Measurements from ENCODE around the gene HADHA. TPM values are rescaled to one million over a fixed set of nuclear protein-coding genes. Genes with fewer than 3 reads are reported as not detected.
A peak's percentile ranks its signal among the peaks of the same experiment; 100 is the strongest.

The HADHA gene
- total RNA-seq, 1 experiment from 2014 or later = 118 TPM

GRCh38 chr2:26177122-26177521 is 67.3 kb downstream of the HADHA start:
- Mint-ChIP-seq H3K27me3 (ENCODE audit: low read depth) (peaks cover 6% of the 10 kb centered on the region), H3K9me3 (no peaks in the 10 kb centered on the region), H3K36me3 (no peaks in the 10 kb centered on the region), H3K27ac (no peak overlapping the region), H3K4me3 (no peak overlapping the region), H3K4me1 (peaks cover 24% of the 10 kb centered on the region)
- no peak for ATAC-seq
- ChIA-PET POLR2A (no interaction called here), CTCF (no interaction called here)
- DNase-seq (ENCODE audit: low spot score) = no peak
- no peak for TF ChIP-seq CDX4 (CRISPR knock-in tag; IDR thresholded peaks at IDR 0.05; ENCODE audit: borderline replicate concordance)
- TF ChIP-seq NFATC4 (CRISPR knock-in tag; IDR thresholded peaks at IDR 0.05) = no peak
- TF ChIP-seq CREB1 (CRISPR knock-in tag; IDR thresholded peaks at IDR 0.05) = no peak

GRCh38 chr2:26176279-26176615 is 68.2 kb downstream of the HADHA start:
- H3K27ac Mint-ChIP-seq = no peak overlapping the region
- peaks cover 11% of the 10 kb centered on the region for H3K27me3 Mint-ChIP-seq (ENCODE audit: low read depth)
- no peak for ATAC-seq
- no peaks in the 10 kb centered on the region for H3K9me3 Mint-ChIP-seq
- no peaks in the 10 kb centered on the region for H3K36me3 Mint-ChIP-seq
- peaks cover 23% of the 10 kb centered on the region for H3K4me1 Mint-ChIP-seq
- no peak for TF ChIP-seq ZNF219 (CRISPR knock-in tag; IDR thresholded peaks at IDR 0.05; ENCODE audit: borderline replicate concordance)
- TF ChIP-seq ZNF281 (CRISPR knock-in tag; IDR thresholded peaks at IDR 0.05) = no peak
- no peak for DNase-seq (ENCODE audit: low spot score)
- ChIA-PET CTCF (interaction anchor here (1.1 to 2.5 kb wide), 3 partner anchors 8 to 327 kb away, joined by 3 to 24 read pairs (median 5); no protein-coding TSS in a partner anchor), POLR2A (no interaction called here)
- no peak overlapping the region for H3K4me3 Mint-ChIP-seq

- CTCF ChIA-PET = interaction anchor here (1.1 to 2.5 kb wide), 3 partner anchors 9 to 327 kb away, joined by 3 to 24 read pairs (median 5); no protein-coding TSS in a partner anchor
- ATAC-seq = no peak
- no peak overlapping the region for H3K4me3 Mint-ChIP-seq
These were observed 68.8 kb downstream of the HADHA start for GRCh38 chr2:26175466-26176278.

GRCh38 chr2:26174691-26175465 is 69.6 kb downstream of the HADHA start:
- Mint-ChIP-seq H3K4me3 (peak overlapping the region; percentile 73), H3K4me1 (peaks cover 12% of the 10 kb centered on the region), H3K27me3 (ENCODE audit: low read depth) (peaks cover 11% of the 10 kb centered on the region), H3K36me3 (no peaks in the 10 kb centered on the region), H3K27ac (no peak overlapping the region), H3K9me3 (no peaks in the 10 kb centered on the region)
- DNase-seq (ENCODE audit: low spot score) (no peak), ATAC-seq (no peak)
- ChIA-PET POLR2A (no interaction called here), CTCF (interaction anchor here (1.1 to 2.5 kb wide), 3 partner anchors 10 to 224 kb away, joined by 3 to 24 read pairs (median 5); no protein-coding TSS in a partner anchor)
- TF ChIP-seq STAT6 (CRISPR knock-in tag; conservative IDR thresholded peaks at IDR 0.05; ENCODE audit: low read depth) = no peak
- TF ChIP-seq ZBTB21 (CRISPR knock-in tag; IDR thresholded peaks at IDR 0.05; ENCODE audit: borderline replicate concordance) = no peak
- TF ChIP-seq E2F1 (CRISPR knock-in tag; IDR thresholded peaks at IDR 0.05) = no peak
- no peak for TF ChIP-seq NFE2L1 (CRISPR knock-in tag; IDR thresholded peaks at IDR 0.05)
- no peak for TF ChIP-seq NFYB (CRISPR knock-in tag; conservative IDR thresholded peaks at IDR 0.05; ENCODE audit: low read depth)
- no peak for TF ChIP-seq CREB1 (CRISPR knock-in tag; IDR thresholded peaks at IDR 0.05)
- TF ChIP-seq ERG (CRISPR knock-in tag; IDR thresholded peaks at IDR 0.05) = no peak
- no peak for TF ChIP-seq ATF1 (CRISPR knock-in tag; IDR thresholded peaks at IDR 0.05)
- TF ChIP-seq PRDM15 (CRISPR knock-in tag; IDR thresholded peaks at IDR 0.05) = no peak

More at GRCh38 chr2:26175466-26176278, 68.8 kb downstream of the HADHA start:
- Mint-ChIP-seq H3K27me3 (ENCODE audit: low read depth) (peaks cover 11% of the 10 kb centered on the region), H3K36me3 (no peaks in the 10 kb centered on the region), H3K4me1 (peaks cover 19% of the 10 kb centered on the region), H3K27ac (no peak overlapping the region), H3K9me3 (no peaks in the 10 kb centered on the region)
- DNase-seq (ENCODE audit: low spot score) = no peak
- TF ChIP-seq GTF2I (CRISPR knock-in tag; conservative IDR thresholded peaks at IDR 0.05) = no peak
- POLR2A ChIA-PET = no interaction called here
